Tibial nerve (tissue), 4 donors: ENCODE results near the gene TTC32.

Source experiments
- EP300 ChIP-seq, 2 donors: sonication (generic); formaldehyde crosslinking; IDR thresholded peaks; one replicate each; pipeline ENCODE4 v1.6.1; 2017; ENCODE audit warnings: antibody characterized with exemption in 2 of 2, mild to moderate bottlenecking in 1 of 2
- POLR2A ChIP-seq, 2 donors: fragments of 450-650 bp; IDR thresholded peaks; one replicate each; pipeline ENCODE4 v1.6.1; 2017; ENCODE audit warnings: antibody characterized with exemption in 2 of 2, mild to moderate bottlenecking in 2 of 2, moderate library complexity in 2 of 2
- TF ChIP-seq, protein P1 (sequence below), 5 experiments: fragments of 200-600 bp in 3 of 5; fragments of 450-650 bp in 2 of 5; sonication (generic) in 3 of 5; IDR thresholded peaks; one replicate each; pipeline ENCODE4 v1.5.1; 2016 to 2019; ENCODE audit warnings: antibody characterized with exemption in 5 of 5, mild to moderate bottlenecking in 3 of 5, moderate library complexity in 2 of 5

DNA sequence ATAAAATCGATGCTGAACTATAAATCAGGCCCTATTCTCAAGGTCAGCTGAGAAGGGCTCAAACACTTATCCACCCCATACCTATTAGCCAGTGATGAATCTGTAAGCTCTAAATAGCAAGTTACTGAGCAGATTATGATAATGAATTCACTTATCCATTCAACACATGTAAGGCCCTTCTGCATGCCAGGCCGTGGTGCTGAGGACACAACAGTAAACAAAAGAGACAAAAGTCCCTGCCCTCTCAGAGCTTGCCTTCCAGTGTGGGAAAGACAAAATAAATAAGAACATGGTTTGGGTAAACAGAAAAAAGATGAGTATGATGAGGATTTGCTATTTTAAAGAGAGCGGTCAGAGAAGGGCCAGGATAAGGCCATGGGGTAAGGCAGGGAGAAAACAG, 11.7 kb downstream of the TTC32 start:
- TF ChIP-seq, protein P1, sequence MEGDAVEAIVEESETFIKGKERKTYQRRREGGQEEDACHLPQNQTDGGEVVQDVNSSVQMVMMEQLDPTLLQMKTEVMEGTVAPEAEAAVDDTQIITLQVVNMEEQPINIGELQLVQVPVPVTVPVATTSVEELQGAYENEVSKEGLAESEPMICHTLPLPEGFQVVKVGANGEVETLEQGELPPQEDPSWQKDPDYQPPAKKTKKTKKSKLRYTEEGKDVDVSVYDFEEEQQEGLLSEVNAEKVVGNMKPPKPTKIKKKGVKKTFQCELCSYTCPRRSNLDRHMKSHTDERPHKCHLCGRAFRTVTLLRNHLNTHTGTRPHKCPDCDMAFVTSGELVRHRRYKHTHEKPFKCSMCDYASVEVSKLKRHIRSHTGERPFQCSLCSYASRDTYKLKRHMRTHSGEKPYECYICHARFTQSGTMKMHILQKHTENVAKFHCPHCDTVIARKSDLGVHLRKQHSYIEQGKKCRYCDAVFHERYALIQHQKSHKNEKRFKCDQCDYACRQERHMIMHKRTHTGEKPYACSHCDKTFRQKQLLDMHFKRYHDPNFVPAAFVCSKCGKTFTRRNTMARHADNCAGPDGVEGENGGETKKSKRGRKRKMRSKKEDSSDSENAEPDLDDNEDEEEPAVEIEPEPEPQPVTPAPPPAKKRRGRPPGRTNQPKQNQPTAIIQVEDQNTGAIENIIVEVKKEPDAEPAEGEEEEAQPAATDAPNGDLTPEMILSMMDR (IDR thresholded peaks at IDR 0.05) = no peak
- no peak for TF ChIP-seq POLR2A (IDR thresholded peaks at IDR 0.05)
- TF ChIP-seq EP300 (IDR thresholded peaks at IDR 0.05) = no peak
